HG03095 (cell line): ENCODE data around the gene ACBD3.

Source experiments
- ATAC-seq: cut with Tn5 transposase; IDR thresholded peaks from one replicate; pipeline ENCODE4 v1.9.1; 2021; ENCODE audit warnings: moderate library complexity; ENCODE audit not compliant: unreplicated experiment

ACBD3 gene

DNA sequence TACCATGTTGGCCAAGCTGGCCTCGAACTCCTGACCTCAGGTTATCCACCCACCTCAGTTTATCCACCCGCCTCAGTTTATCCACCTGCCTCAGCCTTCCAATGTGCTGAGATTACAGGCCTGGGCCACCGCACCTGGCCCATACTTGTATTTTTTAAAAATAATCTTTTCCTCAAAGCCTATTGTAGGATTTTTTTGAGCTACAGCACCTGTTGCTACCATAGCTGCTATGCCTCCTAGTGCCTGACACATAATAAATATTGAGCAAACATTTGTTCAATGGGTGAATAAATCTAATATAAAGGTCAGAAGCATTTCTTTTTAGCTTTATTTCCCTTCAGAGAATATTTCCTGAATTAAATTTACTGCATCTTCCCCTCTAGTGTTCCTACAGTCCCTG lies 15.7 kb upstream of the ACBD3 start:
- ATAC-seq = no peak

DNA sequence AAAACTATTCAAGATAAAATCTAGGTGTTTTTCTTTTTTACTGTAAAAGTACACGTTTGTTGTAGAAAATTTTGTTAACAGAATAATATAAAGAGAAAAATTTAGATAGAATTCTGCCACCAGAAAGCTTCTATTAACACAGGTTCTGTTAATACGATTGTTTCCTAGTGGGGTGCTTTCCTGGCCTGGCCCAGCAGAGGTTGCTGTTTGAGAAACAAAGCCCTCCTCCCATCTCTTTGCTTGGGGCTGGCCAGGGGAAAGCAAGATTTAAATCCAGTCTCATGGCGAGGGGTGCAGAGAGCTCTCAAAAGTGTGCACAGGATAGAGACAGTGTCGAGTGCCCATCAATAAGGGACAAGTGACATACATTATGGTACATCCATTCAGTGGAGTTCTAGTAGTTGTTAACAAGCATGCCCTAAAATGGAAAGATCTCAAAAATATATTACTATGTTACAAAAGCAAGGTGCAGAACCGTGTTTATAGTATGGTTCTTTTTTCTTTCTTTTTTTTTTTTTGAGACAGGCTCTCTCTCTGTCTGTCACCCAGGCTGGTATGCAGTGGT lies 14.6 kb upstream of the ACBD3 start:
- ATAC-seq = no peak

- ATAC-seq = no peak
Observed at GRCh38 chr1:226199971-226200370, 13.4 kb upstream of the ACBD3 start.

GRCh38 chr1:226195144-226195543 lies 8.6 kb upstream of the ACBD3 start:
- ATAC-seq = no peak

DNA sequence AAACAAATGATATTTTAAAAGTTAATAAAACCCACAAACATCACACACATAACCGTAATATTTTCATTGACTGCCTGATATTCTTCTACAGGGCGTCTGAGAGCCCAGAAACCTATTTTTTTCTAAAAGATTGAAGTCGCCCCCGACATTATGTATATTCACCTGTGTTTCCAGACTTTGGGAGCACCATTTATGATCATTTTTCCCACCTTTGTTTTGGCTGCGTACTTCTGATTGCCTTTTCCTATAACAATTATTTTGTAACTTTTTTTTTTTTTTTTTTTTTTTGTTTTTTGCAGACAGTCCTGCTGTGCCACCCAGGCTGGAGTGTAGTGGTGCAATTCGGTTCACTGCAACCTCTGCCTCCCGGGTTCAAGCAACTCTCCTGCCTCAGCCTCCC lies 839 bp upstream of the ACBD3 start:
- ATAC-seq = no peak

DNA sequence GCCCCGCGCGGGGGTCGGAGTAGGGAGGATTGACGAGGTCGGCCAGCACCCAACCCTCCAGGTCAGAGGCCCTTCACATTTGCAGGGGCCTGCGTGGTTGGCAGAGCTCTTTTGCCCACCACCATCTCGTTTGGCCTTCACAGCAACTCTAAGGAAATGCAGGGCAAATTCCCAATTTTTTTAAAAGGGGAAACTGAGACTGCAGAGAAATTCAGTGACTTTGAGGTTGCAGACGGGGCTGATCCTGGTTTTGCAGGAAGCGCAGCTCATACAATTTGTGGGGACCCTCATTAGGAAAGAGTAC lies 430 bp upstream of the ACBD3 start:
- no peak for ATAC-seq

GRCh38 chr1:226185141-226186036 lies 1.2 kb downstream of the ACBD3 start:
- ATAC-seq = no peak

GRCh38 chr1:226181996-226182714 lies 4.4 kb downstream of the ACBD3 start:
- no peak for ATAC-seq

- no peak for ATAC-seq
Observed at GRCh38 chr1:226176870-226177269, 9.7 kb downstream of the ACBD3 start.

DNA sequence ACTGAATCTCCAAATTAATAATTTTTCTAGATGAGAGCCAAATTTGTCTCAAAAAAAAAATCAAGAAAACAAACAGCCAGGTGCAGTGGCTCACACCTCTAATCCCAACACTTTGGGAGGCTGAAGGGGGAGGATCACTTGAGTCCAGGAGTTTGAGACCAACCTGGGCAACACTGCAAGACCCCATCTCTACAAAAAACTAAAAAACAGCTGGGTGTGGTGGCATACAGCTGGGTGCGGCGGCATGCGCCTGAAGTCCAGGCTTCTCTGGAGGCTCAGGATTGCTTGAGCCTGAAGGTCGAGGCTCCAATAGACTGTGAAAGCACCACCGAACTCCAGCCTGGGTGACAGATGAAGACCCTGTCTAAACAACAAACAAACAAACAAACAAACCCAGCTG lies 14.0 kb downstream of the ACBD3 start:
- no peak for ATAC-seq

- ATAC-seq = no peak
Observed at GRCh38 chr1:226166341-226166740, 20.2 kb downstream of the ACBD3 start.

DNA sequence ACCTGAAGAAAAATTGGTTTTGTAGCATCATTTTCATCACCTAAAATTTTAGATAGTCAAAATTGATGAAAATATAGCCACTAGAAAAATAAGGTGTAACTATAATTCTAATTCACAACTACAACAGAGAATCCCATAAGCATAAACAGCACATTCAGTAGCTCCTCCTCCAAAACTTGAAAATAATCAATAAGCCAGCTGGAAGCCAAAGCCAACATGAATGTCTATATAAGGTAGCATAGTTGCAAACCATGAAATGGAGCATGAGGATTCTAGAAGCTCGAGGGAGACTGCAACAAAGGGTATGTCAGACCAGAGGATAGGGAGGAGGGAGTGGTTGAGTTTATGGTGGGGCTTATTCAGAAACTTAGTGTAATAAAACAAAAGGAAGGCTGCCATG lies 22.4 kb downstream of the ACBD3 start:
- ATAC-seq = no peak

DNA sequence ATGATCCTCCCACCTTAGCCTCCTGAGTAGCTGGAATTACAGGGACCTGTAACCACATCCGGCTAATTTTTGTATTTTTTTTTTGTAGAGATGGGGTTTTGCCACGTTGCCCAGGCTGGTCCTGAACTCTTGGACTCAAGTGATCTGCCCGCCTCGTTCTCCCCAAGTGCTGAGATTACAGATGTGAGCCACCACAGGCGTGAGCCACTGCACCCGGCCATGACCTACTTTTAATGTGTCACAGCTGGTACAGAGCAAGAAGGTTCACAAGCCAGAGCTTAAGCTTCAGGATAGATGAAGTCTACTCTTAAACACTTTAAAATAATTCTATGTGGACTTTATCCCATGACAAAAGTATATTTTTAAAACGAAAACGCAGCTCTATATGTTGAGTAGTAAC lies 23.6 kb downstream of the ACBD3 start:
- ATAC-seq = no peak

DNA sequence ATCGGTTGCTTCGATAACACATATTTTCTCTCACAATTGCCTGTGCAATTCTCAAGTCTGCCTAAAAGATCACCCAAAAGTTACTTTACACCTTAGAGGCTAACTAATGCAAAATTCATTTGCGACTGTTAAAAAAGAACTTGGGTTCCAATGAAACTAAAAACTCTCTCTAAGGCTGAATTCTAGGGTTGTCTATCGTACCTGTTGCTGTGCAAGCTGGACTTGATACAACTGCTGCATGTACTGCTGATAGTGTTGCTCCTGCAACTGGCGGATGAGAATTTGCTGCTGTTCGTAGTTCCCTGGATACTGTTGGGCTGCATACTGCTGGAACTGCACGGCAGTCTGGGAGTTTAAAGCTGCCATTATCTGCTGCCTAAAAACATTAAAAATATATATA lies 27.6 kb downstream of the ACBD3 start:
- ATAC-seq = no peak

GRCh38 chr1:226158457-226158856 lies 28.1 kb downstream of the ACBD3 start:
- no peak for ATAC-seq

- ATAC-seq = no peak
Observed at GRCh38 chr1:226157761-226158316, 28.7 kb downstream of the ACBD3 start.

GRCh38 chr1:226154593-226154992 lies 31.9 kb downstream of the ACBD3 start:
- no peak for ATAC-seq

GRCh38 chr1:226149806-226150205 lies 36.7 kb downstream of the ACBD3 start:
- ATAC-seq = no peak

GRCh38 chr1:226148121-226148648 lies 38.4 kb downstream of the ACBD3 start:
- ATAC-seq = no peak

- ATAC-seq = no peak
Observed at GRCh38 chr1:226144045-226144444, 42.5 kb downstream of the ACBD3 start.

GRCh38 chr1:226135709-226136108 lies 50.8 kb downstream of the ACBD3 start:
- no peak for ATAC-seq
